GM19240 (cell line): Measurements from ENCODE around the gene PATJ.
"Not testable (repeated sequence)": the region's sequence is repeated elsewhere in the genome, so short reads cannot be mapped to it uniquely, and the experiment has no call there.

ENCODE experiments used
- DNase-seq: peaks from one replicate; pipeline ENCODE4 v3.0.0; 2011; ENCODE audit warnings: low spot score; ENCODE audit not compliant: insufficient read length

The PATJ gene

GRCh38 chr1:61936839-61937238 lies 194.6 kb downstream of the PATJ start:
- DNase-seq: no peak

GRCh38 chr1:61941794-61942193 lies 199.5 kb downstream of the PATJ start:
- no peak for DNase-seq

GRCh38 chr1:61942856-61943255 lies 200.6 kb downstream of the PATJ start:
- no peak for DNase-seq

GRCh38 chr1:61948685-61949084 lies 206.4 kb downstream of the PATJ start:
- DNase-seq: not testable (repeated sequence)

GRCh38 chr1:61950418-61950817 lies 208.1 kb downstream of the PATJ start:
- DNase-seq: no peak

GRCh38 chr1:61951731-61952580 lies 209.7 kb downstream of the PATJ start:
- DNase-seq: no peak

- DNase-seq: no peak
Measured at GRCh38 chr1:61952675-61953074, 210.4 kb downstream of the PATJ start.

GRCh38 chr1:61953076-61953789 lies 211.0 kb downstream of the PATJ start:
- no peak for DNase-seq

GRCh38 chr1:61953790-61954150 lies 211.5 kb downstream of the PATJ start:
- DNase-seq: no peak

- DNase-seq: no peak
Measured at GRCh38 chr1:61955261-61955660, 213.0 kb downstream of the PATJ start.

- no peak for DNase-seq
Measured at GRCh38 chr1:61956016-61956645, 213.9 kb downstream of the PATJ start.

GRCh38 chr1:61956784-61957183 lies 214.5 kb downstream of the PATJ start:
- DNase-seq: no peak

GRCh38 chr1:61961009-61961408 lies 218.7 kb downstream of the PATJ start:
- no peak for DNase-seq

GRCh38 chr1:61962631-61963030 lies 220.4 kb downstream of the PATJ start:
- DNase-seq: no peak

- DNase-seq: not testable (repeated sequence)
Measured at GRCh38 chr1:61966450-61967225, 224.4 kb downstream of the PATJ start.

- DNase-seq: no peak
Measured at GRCh38 chr1:61967750-61968149, 225.5 kb downstream of the PATJ start.

GRCh38 chr1:61968869-61969268 lies 226.6 kb downstream of the PATJ start:
- DNase-seq: no peak

GRCh38 chr1:61973100-61973837 lies 231.0 kb downstream of the PATJ start:
- no peak for DNase-seq

- no peak for DNase-seq
Measured at GRCh38 chr1:61975638-61976037, 233.4 kb downstream of the PATJ start.

GRCh38 chr1:61976566-61976965 lies 234.3 kb downstream of the PATJ start:
- DNase-seq: no peak

- DNase-seq: no peak
Measured at GRCh38 chr1:61978796-61979195, 236.5 kb downstream of the PATJ start.
